B cell (primary cell): Measurements from ENCODE around the gene SLC2A6. TPM values are rescaled to one million over a fixed set of nuclear protein-coding genes. Genes with fewer than 3 reads are reported as not detected.
"Not testable (repeated sequence)": the region's sequence is repeated elsewhere in the genome, so short reads cannot be mapped to it uniquely, and the experiment has no call there.

ENCODE experiments used
- ATAC-seq: fragments of 200-7000 bp; cut with Tn5 transposase; one replicate; pipeline ENCODE4 v1.10.0; 2021; ENCODE audit warnings: low read depth, mild to moderate bottlenecking, moderate number of reproducible peaks, moderate library complexity
- CTCF ChIA-PET: fragments of 350-600 bp; sonication (Branson Sonifier 250); formaldehyde crosslinking; loops from one replicate; lab custom pipeline; 2021; ENCODE audit warnings: antibody characterized with exemption, inconsistent platforms; lab: Charles Lee
- POLR2A ChIA-PET: fragments of 350-600 bp; sonication (Branson Sonifier 250); formaldehyde crosslinking; loops from one replicate; lab custom pipeline; 2021; ENCODE audit warnings: antibody characterized with exemption; lab: Charles Lee
- DNase-seq: peaks from one replicate; pipeline ENCODE4 v3.0.0; 2013
- H2AFZ ChIP-seq: 2 replicates; pipeline ENCODE4 v1.6.1; 2012; ENCODE audit warnings: mild to moderate bottlenecking, low read depth, low read length; ENCODE audit not compliant: insufficient read depth, poor library complexity, severe bottlenecking
- H3K27ac ChIP-seq, 2 donors: 1 replicate in 1 of 2; 2 replicates in 1 of 2; pipeline ENCODE4 v1.5.1; 2012 to 2013; ENCODE audit warnings: low read length in 2 of 2, mild to moderate bottlenecking in 2 of 2, moderate library complexity in 1 of 2
- H3K27me3 ChIP-seq, 4 experiments: fragments of 200-600 bp in 1 of 4; sonication (generic) in 1 of 4; replicated peaks in 1 of 4; 1 replicate in 2 of 4; 2 replicates in 2 of 4; pipeline versions ENCODE4 v1.6.1 to v1.7.0; 2013 to 2016; ENCODE audit warnings: low read length in 3 of 4, mild to moderate bottlenecking in 2 of 4, mixed read lengths in 1 of 4, moderate library complexity in 1 of 4; ENCODE audit not compliant: insufficient read depth in 4 of 4, control insufficient read depth in 3 of 4; ENCODE audit errors: control extremely low read depth in 1 of 4
- H3K36me3 ChIP-seq, 2 experiments: replicated peaks in 1 of 2; 1 replicate in 1 of 2; 2 replicates in 1 of 2; pipeline versions ENCODE4 v1.6.1 to v1.7.1; 2013; ENCODE audit warnings: low read length in 1 of 2; ENCODE audit not compliant: insufficient read depth in 2 of 2, control insufficient read depth in 1 of 2; ENCODE audit errors: control extremely low read depth in 1 of 2, extremely low read depth in 1 of 2
- H3K4me1 ChIP-seq, 2 donors: fragments of 200-600 bp in 1 of 2; sonication (generic) in 1 of 2; 1 replicate in 1 of 2; 2 replicates in 1 of 2; pipeline versions ENCODE4 v1.5.1 to v1.6.1; 2013 to 2017; ENCODE audit warnings: low read length in 2 of 2; ENCODE audit not compliant: control insufficient read depth in 2 of 2, insufficient read depth in 2 of 2
- H3K4me2 ChIP-seq: replicated peaks from 2 replicates; pipeline ENCODE3; 2012; ENCODE audit warnings: mild to moderate bottlenecking, low read depth, low read length; ENCODE audit not compliant: poor library complexity, severe bottlenecking
- H3K4me3 ChIP-seq, 5 experiments: fragments of 200-600 bp in 1 of 5; sonication (generic) in 1 of 5; 1 replicate in 3 of 5; 2 replicates in 2 of 5; pipeline versions ENCODE4 v1.5.1 to v1.7.0; 2011 to 2016; ENCODE audit warnings: low read length in 4 of 5, mild to moderate bottlenecking in 4 of 5, low read depth in 2 of 5, control low read depth in 1 of 5, moderate library complexity in 1 of 5; ENCODE audit not compliant: insufficient read depth in 1 of 5; ENCODE audit errors: control extremely low read depth in 1 of 5, extremely low read depth in 1 of 5
- H3K79me2 ChIP-seq: fragments of 200-600 bp; sonication (generic); one replicate; pipeline ENCODE4 v1.6.0; 2016; ENCODE audit warnings: low read length; ENCODE audit not compliant: control insufficient read depth, insufficient read depth
- H3K9ac ChIP-seq: fragments of 200-600 bp; sonication (generic); 2 replicates; pipeline ENCODE4 v1.6.1; 2017; ENCODE audit warnings: mild to moderate bottlenecking, low read length, moderate library complexity
- H3K9me3 ChIP-seq, 3 donors: one replicate each; pipeline versions ENCODE4 v1.6.1 to v1.7.1; 2013; ENCODE audit warnings: low read length in 2 of 3; ENCODE audit not compliant: control insufficient read depth in 2 of 3, insufficient read depth in 1 of 3; ENCODE audit errors: control extremely low read depth in 1 of 3
- H4K20me1 ChIP-seq: 2 replicates; pipeline ENCODE4 v1.6.0; 2012; ENCODE audit warnings: mild to moderate bottlenecking, low read length; ENCODE audit not compliant: insufficient read depth, control insufficient read depth, poor library complexity, severe bottlenecking
- H3K27ac Mint-ChIP-seq: one replicate; pipeline ENCODE4 v1.8.0; 2021; ENCODE audit warnings: mixed read lengths
- H3K27me3 Mint-ChIP-seq: one replicate; pipeline ENCODE4 v1.8.0; 2021; ENCODE audit warnings: mixed read lengths
- H3K4me1 Mint-ChIP-seq: one replicate; pipeline ENCODE4 v1.8.0; 2021; ENCODE audit warnings: mixed read lengths
- H3K4me3 Mint-ChIP-seq: one replicate; pipeline ENCODE4 v1.8.0; 2021; ENCODE audit warnings: mixed read lengths
- H3K9me3 Mint-ChIP-seq: one replicate; pipeline ENCODE4 v1.8.0; 2022; ENCODE audit warnings: mixed read lengths; ENCODE audit not compliant: insufficient read depth
- CTCF ChIP-seq: fragments of 200-600 bp; IDR thresholded peaks from one replicate; pipeline ENCODE4 v1.8.0; 2022; ENCODE audit warnings: antibody characterized with exemption, mild to moderate bottlenecking
- WGBS: methylation state at CpG from one replicate; pipeline ENCODE4 v1.1.5; 2013; ENCODE audit warnings: missing lambda C conversion rate; ENCODE audit not compliant: insufficient coverage; 5-methylcytosine and 5-hydroxymethylcytosine counted together
- intact Hi-C: fragments of 100-400 bp; cut with micrococcal nuclease; formaldehyde crosslinking; loops from one replicate; pipeline ENCODE4 v1.10.0; 2022
- polyA plus RNA-seq: library from polyadenylated mRNA; depleted of rRNA; stranded (reverse); fragments of >200 nt; gene quantifications from 2 replicates; pipeline ENCODE4 v1.2.3, GENCODE V29; 2012
- total RNA-seq, 2 donors: library from RNA; stranded (reverse); fragments of 120-200 nt in 1 of 2; gene quantifications; 1 replicate in 1 of 2; 2 replicates in 1 of 2; pipeline versions ENCODE4 v1.2.3 to v1.2.4, GENCODE V29; 2013 to 2022

SLC2A6 gene
- total and polyA plus RNA-seq, 2 donors (not counting 1 experiment from before 2014, with no cell fraction given) = 51.8 to 108 TPM

GRCh38 chr9:133452562-133452961 is 26.3 kb downstream of the SLC2A6 start:
- Histone ChIP-seq H3K36me3 (no peaks in the 10 kb centered on the region), H3K27ac (no peak overlapping the region), H3K79me2 (no peaks in the 10 kb centered on the region), H3K4me1 (no peaks in the 10 kb centered on the region), H3K9ac (no peak overlapping the region), H3K27me3 (no peaks in the 10 kb centered on the region), H3K9me3 (no peaks in the 10 kb centered on the region), H2AFZ (no peak overlapping the region), H3K4me2 (no peak overlapping the region), H3K4me3 (no peak overlapping the region), H4K20me1 (no peaks in the 10 kb centered on the region)
- Mint-ChIP-seq H3K27ac (no peak overlapping the region), H3K4me3 (no peak overlapping the region), H3K9me3 (no peaks in the 10 kb centered on the region), H3K4me1 (peaks cover 5% of the 10 kb centered on the region), H3K27me3 (peaks cover 3% of the 10 kb centered on the region)
- intact Hi-C loops = no loop called here
- WGBS = 92% methylated on average over 6 of the region's 7 CpGs
- ATAC-seq (no peak), DNase-seq (no peak)
- ChIA-PET POLR2A (no interaction called here), CTCF (no interaction called here)
- TF ChIP-seq CTCF = no peak

- H3K9me3 Mint-ChIP-seq, H3K27me3 ChIP-seq, H3K4me3 ChIP-seq, intact Hi-C loops, H3K4me2 ChIP-seq, H3K9me3 ChIP-seq, H3K4me3 Mint-ChIP-seq, H3K27ac Mint-ChIP-seq, H3K4me1 Mint-ChIP-seq, H3K27ac ChIP-seq, H3K9ac ChIP-seq, H3K36me3 ChIP-seq, H3K4me1 ChIP-seq, DNase-seq, H4K20me1 ChIP-seq, H2AFZ ChIP-seq, H3K27me3 Mint-ChIP-seq, H3K79me2 ChIP-seq, ATAC-seq, CTCF ChIA-PET: not testable (repeated sequence)
- WGBS = 38% methylated on average over 4 of the region's 5 CpGs
- POLR2A ChIA-PET = interaction anchor here (1.1 kb wide), 1 partner anchor 22 kb away, joined by 9 read pairs; no protein-coding TSS in a partner anchor
Measured at GRCh38 chr9:133451865-133452264, 27.0 kb downstream of the SLC2A6 start.
